ENCODE results near the gene PRR22. TPM values are rescaled to one million over a fixed set of nuclear protein-coding genes. Genes with fewer than 3 reads are reported as not detected.

Gene PRR22
- total RNA-seq, 4 donors from 2014 or later: 1.6 to 3.5 TPM; not detected in 2

DNA sequence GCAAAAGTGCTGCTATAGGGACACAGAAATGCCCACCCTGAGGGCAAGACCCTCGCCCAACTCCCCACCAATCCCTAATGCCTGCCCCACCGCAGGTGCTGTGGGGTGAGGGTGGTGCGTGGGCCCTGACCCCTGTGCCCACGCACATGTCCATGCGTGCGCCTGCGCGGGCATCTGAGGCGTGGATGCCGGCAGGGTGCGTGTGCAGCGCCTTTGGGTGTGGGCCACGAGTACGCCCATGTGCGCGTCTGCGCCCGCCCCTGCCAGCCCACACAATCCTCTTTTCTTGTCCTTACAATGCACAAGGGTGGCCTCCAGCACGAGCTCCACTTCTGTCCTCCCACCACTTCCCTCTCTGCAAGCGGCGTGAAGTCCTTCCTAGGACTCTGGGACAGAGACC lies 40.6 kb upstream of the PRR22 start:
- Histone ChIP-seq H3K27ac (no peak overlapping the region), H3K4me3 (no peak overlapping the region), H3K27me3 (peaks cover 0 to 6% of the 10 kb centered on the region in 2 donors), H3K4me1 (peaks cover 0 to 7% of the 10 kb centered on the region in 2 donors), H3K36me3 (no peaks in the 10 kb centered on the region), H3K9me3 (no peaks in the 10 kb centered on the region)
- no peak for DNase-seq
- TF ChIP-seq POLR2A (IDR thresholded peaks at IDR 0.05): no peak
- TF ChIP-seq, protein P1, sequence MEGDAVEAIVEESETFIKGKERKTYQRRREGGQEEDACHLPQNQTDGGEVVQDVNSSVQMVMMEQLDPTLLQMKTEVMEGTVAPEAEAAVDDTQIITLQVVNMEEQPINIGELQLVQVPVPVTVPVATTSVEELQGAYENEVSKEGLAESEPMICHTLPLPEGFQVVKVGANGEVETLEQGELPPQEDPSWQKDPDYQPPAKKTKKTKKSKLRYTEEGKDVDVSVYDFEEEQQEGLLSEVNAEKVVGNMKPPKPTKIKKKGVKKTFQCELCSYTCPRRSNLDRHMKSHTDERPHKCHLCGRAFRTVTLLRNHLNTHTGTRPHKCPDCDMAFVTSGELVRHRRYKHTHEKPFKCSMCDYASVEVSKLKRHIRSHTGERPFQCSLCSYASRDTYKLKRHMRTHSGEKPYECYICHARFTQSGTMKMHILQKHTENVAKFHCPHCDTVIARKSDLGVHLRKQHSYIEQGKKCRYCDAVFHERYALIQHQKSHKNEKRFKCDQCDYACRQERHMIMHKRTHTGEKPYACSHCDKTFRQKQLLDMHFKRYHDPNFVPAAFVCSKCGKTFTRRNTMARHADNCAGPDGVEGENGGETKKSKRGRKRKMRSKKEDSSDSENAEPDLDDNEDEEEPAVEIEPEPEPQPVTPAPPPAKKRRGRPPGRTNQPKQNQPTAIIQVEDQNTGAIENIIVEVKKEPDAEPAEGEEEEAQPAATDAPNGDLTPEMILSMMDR (IDR thresholded peaks at IDR 0.05): no peak
- intact Hi-C loops (cut with DNase I; ENCODE audit: low total_unique reads): no loop called here

DNA sequence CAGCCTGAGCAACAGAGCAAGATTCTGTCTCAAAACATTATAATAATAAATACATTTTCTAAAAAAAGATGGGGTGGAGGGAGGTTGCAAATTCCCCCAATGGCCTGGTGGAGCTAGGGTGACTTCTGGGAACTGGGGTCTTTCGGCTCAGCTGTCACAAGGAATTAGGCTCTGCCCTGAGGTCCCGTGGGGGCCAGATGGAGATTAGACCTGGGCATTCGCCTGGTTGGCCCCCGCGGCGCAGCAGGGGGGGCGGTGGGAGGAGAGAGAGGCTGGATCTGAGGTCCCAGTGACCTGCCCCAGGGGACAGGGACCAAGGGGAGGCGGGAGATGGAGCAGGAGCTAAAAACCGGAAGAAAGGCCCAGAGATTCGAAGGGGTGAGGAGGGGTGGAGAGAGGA lies 40.2 kb upstream of the PRR22 start:
- Histone ChIP-seq H3K9me3 (no peaks in the 10 kb centered on the region), H3K36me3 (no peaks in the 10 kb centered on the region), H3K4me1 (peaks cover 0 to 7% of the 10 kb centered on the region in 2 donors), H3K27ac (no peak overlapping the region), H3K4me3 (no peak overlapping the region), H3K27me3 (peaks cover 0 to 6% of the 10 kb centered on the region in 2 donors)
- intact Hi-C loops (cut with DNase I; ENCODE audit: low total_unique reads): no loop called here
- TF ChIP-seq, protein P1 (IDR thresholded peaks at IDR 0.05): no peak
- no peak for TF ChIP-seq POLR2A (IDR thresholded peaks at IDR 0.05)
- no peak for DNase-seq

DNA sequence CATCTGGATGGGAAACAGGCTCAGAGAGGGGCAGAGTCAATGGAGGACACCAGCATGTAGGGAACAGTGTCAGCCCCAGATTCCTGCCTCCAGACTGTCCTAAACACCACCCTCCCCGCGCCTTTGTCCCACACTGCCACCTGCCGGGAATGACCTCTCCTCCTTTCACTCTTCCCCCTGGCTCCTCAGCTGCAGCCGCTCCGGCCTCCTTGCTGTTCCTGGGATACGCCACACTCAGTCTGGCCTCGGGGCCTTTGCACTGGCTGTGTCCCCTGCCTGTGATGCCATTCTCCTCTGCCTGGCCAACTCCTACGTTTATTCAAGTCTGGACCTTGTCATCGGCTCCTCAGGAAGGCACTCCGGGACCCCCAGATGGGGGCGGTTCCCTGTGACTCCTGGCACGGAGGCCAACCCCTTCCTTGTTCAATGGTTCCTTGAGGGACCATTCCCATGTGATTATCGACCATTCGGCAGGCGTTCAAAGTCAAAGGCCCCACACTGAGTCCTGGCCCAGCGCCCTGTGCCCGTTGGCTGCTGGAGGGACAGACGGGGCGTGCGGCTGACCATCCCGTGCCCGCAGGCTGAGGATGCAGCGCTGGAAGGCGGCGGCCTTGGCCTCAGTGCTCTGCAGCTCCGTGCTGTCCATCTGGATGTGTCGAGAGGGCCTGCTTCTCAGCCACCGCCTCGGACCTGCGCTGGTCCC lies 39.2 kb upstream of the PRR22 start:
- intact Hi-C loops (cut with DNase I; ENCODE audit: low total_unique reads): no loop called here
- Histone ChIP-seq H3K27ac (no peak overlapping the region), H3K9me3 (no peaks in the 10 kb centered on the region), H3K36me3 (no peaks in the 10 kb centered on the region), H3K27me3 (peaks cover 0 to under 1% of the 10 kb centered on the region in 2 donors), H3K4me1 (no peaks in the 10 kb centered on the region), H3K4me3 (no peak overlapping the region)
- TF ChIP-seq, protein P1 (IDR thresholded peaks at IDR 0.05): no peak
- no peak for TF ChIP-seq POLR2A (IDR thresholded peaks at IDR 0.05)
- no peak for DNase-seq

DNA sequence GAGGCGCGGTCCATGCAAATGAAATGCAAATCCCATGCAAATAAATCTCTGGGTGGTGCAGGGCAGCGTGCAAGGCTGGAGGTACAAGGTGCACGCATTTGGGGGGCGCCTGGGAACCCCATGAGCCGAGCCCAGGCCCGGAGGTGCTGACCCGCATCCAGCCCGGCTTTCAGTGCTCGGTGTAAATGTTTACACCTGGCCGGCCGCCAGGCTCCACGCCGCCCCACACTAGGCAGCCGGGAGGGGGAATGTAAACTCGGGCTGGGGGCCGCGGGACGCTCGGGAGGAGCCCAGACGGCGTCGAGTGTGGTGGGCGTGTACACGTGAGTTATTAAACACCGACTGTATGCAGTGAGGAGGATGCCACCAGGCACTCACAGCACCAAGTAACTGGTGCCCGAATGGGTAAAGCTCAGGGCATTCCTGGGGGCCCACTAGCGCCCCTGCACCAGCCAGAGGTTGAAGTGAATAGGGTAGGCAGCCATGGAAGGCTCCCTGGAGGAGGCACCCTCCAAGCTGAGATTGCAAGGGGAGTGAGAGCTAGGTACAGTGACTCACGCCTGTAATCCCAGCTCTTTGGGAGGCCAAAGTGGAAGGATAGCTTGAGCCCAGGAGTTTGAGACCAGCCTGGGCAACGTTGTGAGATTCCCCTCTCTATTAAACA lies 37.8 kb upstream of the PRR22 start:
- TF ChIP-seq POLR2A (IDR thresholded peaks at IDR 0.05): no peak
- TF ChIP-seq, protein P1 (IDR thresholded peaks at IDR 0.05): no peak
- no peak overlapping the region for H3K4me3 ChIP-seq
- H3K9me3 ChIP-seq: no peaks in the 10 kb centered on the region
- no peaks in the 10 kb centered on the region for H3K27me3 ChIP-seq
- no peaks in the 10 kb centered on the region for H3K4me1 ChIP-seq
- H3K27ac ChIP-seq: no peak overlapping the region
- H3K36me3 ChIP-seq: no peaks in the 10 kb centered on the region
- intact Hi-C loops (cut with DNase I; ENCODE audit: low total_unique reads): no loop called here
- no peak for DNase-seq

DNA sequence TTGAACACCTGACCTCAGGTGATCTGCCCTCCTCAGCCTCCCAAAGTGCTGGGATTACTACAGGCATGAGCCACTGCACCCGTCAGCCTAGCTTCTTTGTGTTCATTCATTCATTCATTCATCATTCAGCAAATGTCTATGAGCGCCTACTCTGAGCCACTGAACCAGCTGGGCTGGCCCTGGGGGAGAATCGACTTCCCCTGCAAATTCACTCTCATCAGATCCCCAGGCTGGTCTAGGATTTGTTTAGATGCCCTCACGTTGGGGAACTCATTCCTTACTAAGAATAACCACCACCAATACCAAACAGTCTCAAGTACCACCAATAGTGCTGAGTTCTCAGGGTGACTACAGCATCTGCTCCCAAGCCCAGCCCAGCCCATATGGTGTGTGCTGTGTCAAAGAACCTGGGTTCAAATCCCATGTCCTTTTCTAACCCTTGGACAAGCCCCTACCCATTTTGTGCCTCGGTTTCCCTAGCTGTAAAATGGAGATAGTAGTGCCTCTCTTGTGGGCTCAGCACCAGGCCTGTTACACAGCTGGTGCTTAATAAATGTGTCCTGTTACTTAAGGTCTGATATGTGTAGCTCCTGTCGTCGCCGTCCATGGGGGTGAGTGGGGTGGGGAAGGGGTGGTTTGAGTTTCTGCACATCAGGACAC lies 37.1 kb upstream of the PRR22 start:
- intact Hi-C loops (cut with DNase I; ENCODE audit: low total_unique reads): no loop called here
- no peak for TF ChIP-seq POLR2A (IDR thresholded peaks at IDR 0.05)
- H3K27me3 ChIP-seq: no peaks in the 10 kb centered on the region
- no peak overlapping the region for H3K4me3 ChIP-seq
- H3K9me3 ChIP-seq: no peaks in the 10 kb centered on the region
- H3K4me1 ChIP-seq: no peaks in the 10 kb centered on the region
- H3K36me3 ChIP-seq: no peaks in the 10 kb centered on the region
- H3K27ac ChIP-seq: no peak overlapping the region
- no peak for DNase-seq

All from uterus (tissue), 4 donors.